Left ventricle myocardium inferior (tissue), 1 donor: ENCODE results near the gene DSC3. TPM values are rescaled to one million over a fixed set of nuclear protein-coding genes. Genes with fewer than 3 reads are reported as not detected.
"Not testable (repeated sequence)": the region's sequence is repeated elsewhere in the genome, so short reads cannot be mapped to it uniquely, and the experiment has no call there.

ENCODE experiments used
- DNase-seq: peaks from one replicate; pipeline ENCODE4 v3.0.0-alpha.2; 2020
- H3K27ac ChIP-seq: fragments of 200-600 bp; replicated peaks from 2 replicates; pipeline ENCODE4 v1.8.0; 2021
- H3K27me3 ChIP-seq: fragments of 200-600 bp; 2 replicates; pipeline ENCODE4 v1.8.0; 2021; ENCODE audit warnings: low read depth
- H3K36me3 ChIP-seq: fragments of 200-600 bp; 2 replicates; pipeline ENCODE4 v1.8.0; 2021
- H3K4me1 ChIP-seq: fragments of 200-600 bp; 2 replicates; pipeline ENCODE4 v1.8.0; 2021
- H3K4me3 ChIP-seq: fragments of 200-600 bp; 2 replicates; pipeline ENCODE4 v1.8.0; 2021; ENCODE audit warnings: mild to moderate bottlenecking, moderate library complexity
- H3K9me3 ChIP-seq: fragments of 200-600 bp; replicated peaks from 2 replicates; pipeline ENCODE4 v1.8.0; 2021
- CTCF ChIP-seq: fragments of 200-600 bp; IDR thresholded peaks from 2 replicates; pipeline ENCODE4 v1.8.0; 2021; ENCODE audit warnings: antibody characterized with exemption, mild to moderate bottlenecking, borderline replicate concordance
- intact Hi-C: fragments of 100-400 bp; cut with micrococcal nuclease; formaldehyde crosslinking; loops from one replicate; pipeline ENCODE4 v1.11.0; 2022
- total RNA-seq: library from RNA; stranded (reverse); fragmentation: NEBNext Ultra II Directional; extraction: Animal tissue kit (Norgen Biotek cat#: 25700); gene quantifications from one replicate; pipeline ENCODE4 v1.2.1, GENCODE V29; 2021
- donor health status: DM: no; HTN: yes; CAD: no; lungs with severe emphysema.

Gene DSC3
- total RNA-seq, 1 donor from 2014 or later, result not detected

DNA sequence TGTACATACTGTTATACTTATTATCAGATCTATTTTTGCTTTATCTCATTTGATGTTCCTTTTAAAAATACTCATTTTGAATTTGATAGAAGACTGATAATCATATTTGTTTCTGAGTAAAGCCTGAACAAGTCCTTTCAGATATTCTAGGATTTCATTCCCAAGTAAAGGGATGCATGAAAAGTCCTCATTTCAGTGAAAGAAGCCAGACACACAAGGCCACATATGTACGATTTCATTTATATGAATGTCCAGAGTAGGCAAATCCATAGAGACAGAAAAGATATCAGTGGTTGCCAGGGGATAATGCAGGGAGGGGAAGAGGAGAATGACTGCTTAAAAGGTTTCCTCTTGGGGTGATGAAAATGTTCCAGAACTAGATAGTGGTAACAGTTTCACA, 53.4 kb downstream of the DSC3 start:
- no peaks in the 10 kb centered on the region for H3K36me3 ChIP-seq
- no peak for TF ChIP-seq CTCF
- H3K4me1 ChIP-seq, result peaks cover 4% of the 10 kb centered on the region
- no peak for DNase-seq
- H3K4me3 ChIP-seq, result no peak overlapping the region
- no peaks in the 10 kb centered on the region for H3K9me3 ChIP-seq
- H3K27me3 ChIP-seq, result no peaks in the 10 kb centered on the region
- intact Hi-C loops, result no loop called here
- H3K27ac ChIP-seq, result no peak overlapping the region

DNA sequence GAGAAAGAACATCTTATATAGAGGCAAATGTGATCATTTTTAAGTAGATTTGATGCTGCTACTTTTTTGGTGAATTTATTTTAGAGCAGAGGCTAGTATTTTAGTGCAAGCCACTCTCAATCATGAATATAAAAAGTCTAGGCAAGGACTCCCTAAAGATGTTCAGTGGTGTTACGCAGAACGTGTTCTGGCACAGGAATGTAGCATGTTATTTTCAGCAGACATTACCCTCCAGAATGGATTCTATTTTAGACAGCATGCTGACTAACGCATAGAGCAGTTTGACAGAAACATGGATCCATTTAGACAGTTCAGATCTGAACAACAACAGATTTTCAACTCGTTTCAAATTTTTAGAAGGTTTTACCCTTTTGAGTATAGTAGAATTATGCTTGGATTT, 54.1 kb downstream of the DSC3 start:
- Histone ChIP-seq H3K36me3 (no peaks in the 10 kb centered on the region), H3K4me1 (peaks cover 4% of the 10 kb centered on the region), H3K27me3 (no peaks in the 10 kb centered on the region), H3K9me3 (no peaks in the 10 kb centered on the region), H3K4me3 (no peak overlapping the region), H3K27ac (no peak overlapping the region)
- no peak for DNase-seq
- intact Hi-C loops, result no loop called here
- no peak for TF ChIP-seq CTCF

- H3K9me3 ChIP-seq, result no peaks in the 10 kb centered on the region
- peaks cover 4% of the 10 kb centered on the region for H3K4me1 ChIP-seq
- H3K4me3 ChIP-seq, result no peak overlapping the region
- H3K27me3 ChIP-seq, result no peaks in the 10 kb centered on the region
- no peak for DNase-seq
- H3K27ac ChIP-seq, result no peak overlapping the region
- TF ChIP-seq CTCF, result no peak
- no peaks in the 10 kb centered on the region for H3K36me3 ChIP-seq
- intact Hi-C loops, result no loop called here
Observed at GRCh38 chr18:30987467-30988241, 54.9 kb downstream of the DSC3 start.

DNA sequence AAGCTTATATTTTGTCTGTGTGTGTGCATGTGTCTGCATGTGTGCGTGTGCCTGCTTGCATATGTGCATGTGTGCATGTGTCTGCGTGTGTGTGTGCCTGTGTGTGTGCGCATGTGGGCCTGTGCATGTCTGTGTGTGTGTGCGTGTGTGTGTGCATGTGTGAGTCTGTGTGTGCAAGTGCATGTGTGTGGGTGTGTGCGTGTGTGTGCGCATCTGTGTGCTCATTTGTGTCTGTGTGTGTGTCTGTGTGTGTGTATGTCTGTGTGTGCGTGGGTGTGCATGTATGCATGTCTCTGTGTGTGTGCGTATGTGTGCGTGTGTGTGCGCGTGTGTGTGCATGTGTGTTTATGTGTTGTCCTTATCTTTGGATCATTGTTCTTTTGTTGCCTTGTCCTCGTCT, 56.8 kb downstream of the DSC3 start:
- H3K27me3 ChIP-seq, result no peaks in the 10 kb centered on the region
- no peaks in the 10 kb centered on the region for H3K36me3 ChIP-seq
- H3K4me3 ChIP-seq, result no peak overlapping the region
- H3K4me1 ChIP-seq, result peaks cover 4% of the 10 kb centered on the region
- intact Hi-C loops, result no loop called here
- no peak for TF ChIP-seq CTCF
- no peaks in the 10 kb centered on the region for H3K9me3 ChIP-seq
- no peak for DNase-seq
- no peak overlapping the region for H3K27ac ChIP-seq

DNA sequence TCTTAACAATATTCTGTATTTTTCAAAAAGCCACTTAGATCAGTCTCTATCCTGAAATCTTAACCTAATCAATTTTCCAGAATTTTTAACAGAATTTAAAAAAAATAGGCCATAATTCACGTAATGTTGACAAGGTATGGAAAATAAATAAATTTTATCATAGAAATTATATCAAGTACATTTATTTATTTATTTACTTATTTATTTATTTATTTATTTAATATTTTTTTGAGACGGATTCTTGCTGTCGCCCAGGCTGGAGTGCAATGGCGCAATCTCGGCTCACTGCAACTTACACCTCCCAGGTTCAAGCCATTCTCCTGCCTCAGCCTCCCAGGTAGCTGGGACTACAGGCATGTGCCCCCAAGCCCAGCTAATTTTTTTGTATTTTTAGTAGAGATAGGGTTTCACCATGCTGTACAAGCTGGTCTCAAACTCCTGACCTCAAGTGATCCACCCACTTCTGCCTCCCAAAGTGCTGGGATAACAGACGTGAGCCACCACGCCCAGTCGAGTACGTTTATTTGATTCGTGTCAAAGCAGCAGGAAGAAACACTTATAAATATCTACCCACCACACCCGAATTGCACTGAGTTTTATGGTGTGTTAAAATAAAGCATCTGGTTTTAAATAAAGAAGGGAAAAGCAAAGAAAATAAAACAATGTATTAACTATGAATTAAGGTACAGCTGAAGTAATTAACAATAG, 60.1 kb downstream of the DSC3 start:
- Histone ChIP-seq H3K9me3 (no peaks in the 10 kb centered on the region), H3K36me3 (no peaks in the 10 kb centered on the region), H3K27ac (no peak overlapping the region), H3K27me3 (no peaks in the 10 kb centered on the region), H3K4me3 (no peak overlapping the region), H3K4me1 (no peaks in the 10 kb centered on the region)
- intact Hi-C loops, result no loop called here
- DNase-seq, result no peak
- no peak for TF ChIP-seq CTCF

GRCh38 chr18:30978091-30978490, 64.5 kb downstream of the DSC3 start:
- H3K27ac ChIP-seq, H3K4me1 ChIP-seq, intact Hi-C loops, H3K36me3 ChIP-seq, H3K4me3 ChIP-seq, DNase-seq, H3K27me3 ChIP-seq, H3K9me3 ChIP-seq: not testable (repeated sequence)
